ENCODE data around the gene CD53.
"Not testable (repeated sequence)": the region's sequence is repeated elsewhere in the genome, so short reads cannot be mapped to it uniquely, and the experiment has no call there.

CD53 gene, protein sequence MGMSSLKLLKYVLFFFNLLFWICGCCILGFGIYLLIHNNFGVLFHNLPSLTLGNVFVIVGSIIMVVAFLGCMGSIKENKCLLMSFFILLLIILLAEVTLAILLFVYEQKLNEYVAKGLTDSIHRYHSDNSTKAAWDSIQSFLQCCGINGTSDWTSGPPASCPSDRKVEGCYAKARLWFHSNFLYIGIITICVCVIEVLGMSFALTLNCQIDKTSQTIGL

DNA sequence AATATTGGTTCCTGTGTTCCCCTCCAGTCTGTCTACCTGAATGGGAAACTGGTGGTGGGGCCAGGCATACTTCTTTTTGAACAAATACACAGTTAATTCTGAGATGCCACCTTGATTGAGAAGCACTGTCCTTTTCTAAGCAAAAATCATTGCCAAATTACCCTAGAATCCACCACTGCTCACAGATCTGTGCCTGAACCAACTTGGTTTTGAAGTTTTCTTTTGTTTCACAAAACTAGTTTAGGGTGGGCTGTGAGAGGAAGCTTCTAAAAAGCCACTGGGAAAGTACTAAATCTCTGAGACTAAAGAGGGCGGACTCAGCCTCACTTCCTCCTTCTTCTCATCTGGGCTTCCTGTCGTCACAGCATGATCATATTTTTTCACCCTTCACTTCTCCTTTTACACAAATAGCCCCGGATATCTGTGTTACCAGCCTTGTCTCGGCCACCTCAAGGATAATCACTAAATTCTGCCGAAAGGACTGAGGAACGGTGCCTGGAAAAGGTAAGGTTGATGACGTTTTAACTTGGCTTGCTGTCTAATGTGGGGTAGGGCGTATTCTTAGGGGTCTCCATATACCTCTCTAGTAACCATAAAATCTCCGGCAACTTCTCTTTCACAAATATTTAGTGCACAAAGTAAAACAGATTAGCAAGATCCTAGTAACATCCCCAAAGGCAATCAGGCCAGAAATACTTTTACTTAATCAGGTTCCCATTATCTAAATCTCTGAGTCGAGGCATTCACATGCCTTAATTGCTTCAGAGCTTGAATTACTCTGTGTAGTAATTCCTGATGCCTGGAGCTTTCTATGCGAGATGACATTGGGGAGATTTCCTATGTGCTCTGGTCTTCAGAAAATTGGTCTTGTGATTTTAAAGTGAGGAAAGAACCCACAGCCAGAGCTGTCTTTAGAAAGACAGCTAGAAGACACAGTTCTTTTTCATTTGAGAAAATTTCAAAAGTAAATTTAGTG lies at the start of gene CD53:
Gene CD53, plus strand, starts transcription at position 404 of the 976 bp plus-strand sequence. CDS start 18,261 bp downstream, outside the sequence.
- H3K27me3 Mint-ChIP-seq: no peaks in the 10 kb centered on the region
- peaks cover 63% of the 10 kb centered on the region for H3K4me1 Mint-ChIP-seq
- H3K4me3 Mint-ChIP-seq: peak within 1 kb of the TSS; percentile 99
- H3K9me3 Mint-ChIP-seq: no peaks in the 10 kb centered on the region
- H3K36me3 Mint-ChIP-seq (ENCODE audit: insufficient read depth): peaks cover 27% of the 10 kb centered on the region
- ATAC-seq (replicated peaks; ENCODE audit: extremely low read depth, poor library complexity, severe bottlenecking): peak; percentile 72
- peak within 1 kb of the TSS; percentile 94 for H3K27ac Mint-ChIP-seq (ENCODE audit: low read depth)
- peak in 1 of 2 donors; percentile 60 for DNase-seq (ENCODE audit: low spot score in 2 of 2)

DNA sequence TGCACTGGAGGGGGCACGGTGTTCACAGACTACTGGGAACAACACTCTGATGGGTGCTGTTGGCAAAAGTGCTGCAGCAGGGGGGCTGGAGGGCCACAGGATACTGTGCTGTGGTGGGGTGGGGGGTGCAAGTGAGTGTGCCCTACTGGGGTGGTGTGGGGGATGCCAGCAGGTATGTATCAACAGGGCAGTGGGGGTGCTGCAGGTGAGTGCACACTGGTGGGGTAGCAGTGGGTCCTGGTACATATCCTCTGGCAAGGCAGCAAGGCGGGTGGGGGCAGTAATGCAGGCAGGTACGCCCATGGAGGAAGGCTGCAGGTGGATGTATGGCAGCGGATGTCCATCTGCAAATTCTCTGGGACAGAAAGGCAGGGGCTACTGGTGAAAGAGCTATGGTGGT lies 48.8 kb upstream of the CD53 start:
- Mint-ChIP-seq H3K36me3 (ENCODE audit: insufficient read depth) (no peaks in the 10 kb centered on the region), H3K9me3 (no peaks in the 10 kb centered on the region), H3K27ac (ENCODE audit: low read depth) (no peak overlapping the region), H3K27me3 (peaks cover 48% of the 10 kb centered on the region), H3K4me1 (no peaks in the 10 kb centered on the region), H3K4me3 (no peak overlapping the region)
- ATAC-seq (replicated peaks; ENCODE audit: extremely low read depth, poor library complexity, severe bottlenecking) (no peak), DNase-seq (ENCODE audit: low spot score in 2 of 2) (no peak)

DNA sequence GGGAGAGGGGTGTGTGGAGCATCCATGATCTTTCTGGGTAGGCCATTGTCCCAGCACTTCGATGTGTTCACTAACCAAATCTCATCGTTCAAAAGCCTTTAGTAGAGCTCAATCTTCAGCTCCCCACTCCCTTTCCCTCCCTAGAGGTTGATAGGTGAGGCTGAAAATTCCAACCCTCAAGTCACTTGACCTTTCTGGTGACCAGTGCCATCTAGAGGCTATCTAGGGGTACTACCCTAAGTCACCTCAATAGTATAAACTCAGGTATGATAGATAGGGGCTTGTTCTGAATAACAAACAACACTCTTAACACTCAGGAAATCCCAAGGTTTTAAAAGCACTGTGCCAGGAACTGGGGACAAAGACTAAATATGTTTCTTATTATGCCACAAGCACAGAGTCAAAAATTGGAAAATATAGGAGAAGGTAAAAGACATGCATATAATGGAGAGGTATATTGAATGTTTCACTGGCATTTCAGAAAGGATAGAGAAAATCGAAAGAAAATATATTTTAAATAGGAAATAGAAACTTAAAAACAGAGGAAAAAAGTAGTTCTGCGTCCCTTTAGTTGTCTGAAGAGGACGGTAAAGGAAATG lies 42.9 kb upstream of the CD53 start:
- ATAC-seq (replicated peaks; ENCODE audit: extremely low read depth, poor library complexity, severe bottlenecking): peak; percentile 43
- Mint-ChIP-seq H3K27ac (ENCODE audit: low read depth) (no peak overlapping the region), H3K4me3 (no peak overlapping the region), H3K27me3 (peaks cover 25% of the 10 kb centered on the region), H3K4me1 (peaks cover 9% of the 10 kb centered on the region), H3K9me3 (no peaks in the 10 kb centered on the region), H3K36me3 (ENCODE audit: insufficient read depth) (no peaks in the 10 kb centered on the region)
- peak in 1 of 2 donors; percentile 11 for DNase-seq (ENCODE audit: low spot score in 2 of 2)

DNA sequence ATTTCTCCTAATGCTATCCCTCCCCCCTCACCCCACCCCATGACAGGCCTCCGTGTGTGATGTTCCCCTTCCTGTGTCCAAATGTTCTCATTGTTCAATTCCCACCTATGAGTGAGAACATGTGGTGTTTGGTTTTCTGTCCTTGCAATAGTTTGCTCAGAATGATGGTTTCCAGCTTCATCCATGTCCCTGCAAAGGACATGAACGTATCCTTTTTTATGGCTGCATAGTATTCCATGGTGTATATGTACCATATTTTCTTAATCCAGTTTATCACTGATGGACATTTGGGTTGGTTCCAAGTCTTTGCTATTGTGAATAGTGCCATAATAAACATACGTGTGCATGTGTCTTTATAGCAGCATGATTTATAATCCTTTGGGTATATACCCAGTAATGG lies 39.2 kb upstream of the CD53 start:
- peaks cover 17% of the 10 kb centered on the region for H3K27me3 Mint-ChIP-seq
- ATAC-seq (replicated peaks; ENCODE audit: extremely low read depth, poor library complexity, severe bottlenecking); H3K9me3 Mint-ChIP-seq; H3K4me1 Mint-ChIP-seq; DNase-seq (ENCODE audit: low spot score in 2 of 2); H3K36me3 Mint-ChIP-seq (ENCODE audit: insufficient read depth); H3K4me3 Mint-ChIP-seq; H3K27ac Mint-ChIP-seq (ENCODE audit: low read depth): not testable (repeated sequence)

DNA sequence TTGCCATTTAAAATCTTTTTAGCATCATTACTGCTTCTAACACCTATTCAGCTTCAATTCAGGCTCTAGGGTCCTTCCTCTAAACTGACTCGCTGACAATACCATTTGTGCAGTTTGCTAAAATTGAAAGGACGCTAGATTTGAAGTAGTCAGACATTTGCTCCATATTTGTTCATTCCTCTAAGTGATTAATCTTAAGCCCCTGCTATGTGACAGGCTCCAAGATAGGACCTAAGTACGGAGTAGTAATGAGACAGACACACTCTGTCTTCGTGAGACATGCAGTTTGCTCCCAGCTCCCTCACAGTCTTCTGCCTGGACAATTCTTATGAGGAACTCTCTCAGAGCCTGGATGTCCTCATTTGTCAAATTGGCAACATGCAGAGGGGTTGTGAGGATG lies 26.1 kb upstream of the CD53 start:
- Mint-ChIP-seq H3K27me3 (no peaks in the 10 kb centered on the region), H3K36me3 (ENCODE audit: insufficient read depth) (no peaks in the 10 kb centered on the region), H3K4me1 (no peaks in the 10 kb centered on the region), H3K4me3 (no peak overlapping the region), H3K9me3 (no peaks in the 10 kb centered on the region), H3K27ac (ENCODE audit: low read depth) (no peak overlapping the region)
- DNase-seq (ENCODE audit: low spot score in 2 of 2) (no peak), ATAC-seq (replicated peaks; ENCODE audit: extremely low read depth, poor library complexity, severe bottlenecking) (no peak)

DNA sequence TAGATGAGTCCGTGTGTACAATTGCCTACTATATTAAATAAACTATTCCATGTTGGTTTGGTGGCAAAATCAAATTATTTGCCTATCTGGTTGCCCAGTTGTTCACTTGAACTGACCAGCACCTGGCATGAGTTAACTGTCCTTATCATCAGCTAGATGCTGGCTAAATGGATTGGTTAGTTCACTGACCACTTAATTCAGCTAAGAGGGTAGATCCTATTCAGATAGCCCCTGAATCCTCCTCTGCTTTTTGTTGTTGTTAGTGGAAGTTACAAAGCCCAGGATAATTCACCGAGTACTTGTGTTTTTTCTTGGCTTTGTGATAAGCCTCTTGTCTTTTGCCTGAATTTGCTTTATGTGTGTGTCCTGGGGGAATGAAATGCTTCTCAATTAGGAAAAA lies 22.8 kb upstream of the CD53 start:
- no peak overlapping the region for H3K27ac Mint-ChIP-seq (ENCODE audit: low read depth)
- no peaks in the 10 kb centered on the region for H3K9me3 Mint-ChIP-seq
- H3K4me1 Mint-ChIP-seq: peaks cover 6% of the 10 kb centered on the region
- no peaks in the 10 kb centered on the region for H3K36me3 Mint-ChIP-seq (ENCODE audit: insufficient read depth)
- peaks cover 18% of the 10 kb centered on the region for H3K27me3 Mint-ChIP-seq
- no peak overlapping the region for H3K4me3 Mint-ChIP-seq
- ATAC-seq (replicated peaks; ENCODE audit: extremely low read depth, poor library complexity, severe bottlenecking) (no peak), DNase-seq (ENCODE audit: low spot score in 2 of 2) (no peak)

DNA sequence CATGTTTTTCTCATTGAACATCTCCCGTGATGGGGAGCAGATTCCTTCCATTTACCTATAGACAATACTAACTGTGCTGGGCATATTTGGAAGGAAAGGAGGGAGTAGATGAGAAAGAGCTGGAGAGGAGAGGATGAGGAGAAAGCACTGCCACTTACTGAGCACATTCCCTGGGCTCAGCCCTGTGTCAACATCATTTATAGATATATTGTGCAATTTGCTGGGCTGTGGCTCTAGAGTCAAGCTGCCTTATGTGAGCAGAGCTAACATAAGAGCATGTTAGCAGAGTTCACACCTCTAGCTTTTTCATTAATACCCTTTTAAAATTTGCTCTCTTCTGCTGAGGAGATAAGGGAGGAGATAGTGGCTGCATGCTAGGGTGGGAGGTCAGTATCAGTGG lies 22.3 kb upstream of the CD53 start:
- no peak for DNase-seq (ENCODE audit: low spot score in 2 of 2)
- no peak for ATAC-seq (replicated peaks; ENCODE audit: extremely low read depth, poor library complexity, severe bottlenecking)
- Mint-ChIP-seq H3K9me3 (no peaks in the 10 kb centered on the region), H3K27me3 (peaks cover 23% of the 10 kb centered on the region), H3K36me3 (ENCODE audit: insufficient read depth) (no peaks in the 10 kb centered on the region), H3K27ac (ENCODE audit: low read depth) (no peak overlapping the region), H3K4me3 (no peak overlapping the region), H3K4me1 (peaks cover 6% of the 10 kb centered on the region)

DNA sequence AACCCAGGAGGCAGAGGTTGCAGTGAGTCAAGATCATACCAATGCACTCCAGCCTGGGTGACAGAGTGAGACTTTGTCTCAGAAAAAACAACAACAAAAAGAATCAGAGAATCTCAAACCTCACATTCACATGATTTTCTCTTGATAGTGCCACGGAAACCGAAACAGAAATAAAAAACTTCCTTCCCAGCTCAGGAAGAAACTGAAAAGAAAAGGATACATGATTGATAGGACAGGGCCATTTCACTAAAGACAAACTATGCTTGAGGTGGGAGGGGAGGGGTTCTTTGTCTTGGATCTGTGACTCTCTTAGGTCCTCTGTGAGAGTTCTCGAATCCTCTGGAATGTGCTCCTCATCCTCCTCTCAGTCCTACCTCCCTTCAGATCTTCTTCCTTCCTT lies 19.8 kb upstream of the CD53 start:
- Mint-ChIP-seq H3K27me3 (peaks cover 24% of the 10 kb centered on the region), H3K4me1 (peaks cover 6% of the 10 kb centered on the region), H3K9me3 (no peaks in the 10 kb centered on the region), H3K36me3 (ENCODE audit: insufficient read depth) (no peaks in the 10 kb centered on the region), H3K4me3 (no peak overlapping the region), H3K27ac (ENCODE audit: low read depth) (no peak overlapping the region)
- DNase-seq (ENCODE audit: low spot score in 2 of 2) (no peak), ATAC-seq (replicated peaks; ENCODE audit: extremely low read depth, poor library complexity, severe bottlenecking) (no peak)

DNA sequence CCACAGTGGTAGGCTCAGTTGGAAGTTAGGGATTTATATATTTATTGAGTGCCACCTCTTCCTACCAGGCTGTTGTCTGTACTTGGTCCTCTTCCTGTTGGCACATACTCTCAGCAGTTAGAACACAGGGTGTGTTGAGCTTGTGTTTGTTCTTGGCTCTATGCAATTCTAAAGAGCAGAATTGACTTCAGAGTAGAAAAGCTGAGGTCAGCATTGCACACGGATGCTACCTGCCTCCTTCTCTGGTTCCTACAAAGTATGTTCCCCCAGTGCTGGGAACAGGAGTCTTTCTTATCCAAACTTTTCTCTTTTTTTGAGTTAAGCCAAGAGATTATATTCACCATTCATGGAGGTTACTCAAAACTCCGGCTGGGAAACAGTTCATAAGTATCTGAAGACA lies 16.5 kb upstream of the CD53 start:
- peaks cover 24% of the 10 kb centered on the region for H3K27me3 Mint-ChIP-seq
- H3K4me3 Mint-ChIP-seq: no peak overlapping the region
- DNase-seq (ENCODE audit: low spot score in 2 of 2): no peak
- no peak for ATAC-seq (replicated peaks; ENCODE audit: extremely low read depth, poor library complexity, severe bottlenecking)
- H3K36me3 Mint-ChIP-seq (ENCODE audit: insufficient read depth): peaks cover 2% of the 10 kb centered on the region
- H3K27ac Mint-ChIP-seq (ENCODE audit: low read depth): no peak overlapping the region
- no peaks in the 10 kb centered on the region for H3K9me3 Mint-ChIP-seq
- peaks cover 6% of the 10 kb centered on the region for H3K4me1 Mint-ChIP-seq

DNA sequence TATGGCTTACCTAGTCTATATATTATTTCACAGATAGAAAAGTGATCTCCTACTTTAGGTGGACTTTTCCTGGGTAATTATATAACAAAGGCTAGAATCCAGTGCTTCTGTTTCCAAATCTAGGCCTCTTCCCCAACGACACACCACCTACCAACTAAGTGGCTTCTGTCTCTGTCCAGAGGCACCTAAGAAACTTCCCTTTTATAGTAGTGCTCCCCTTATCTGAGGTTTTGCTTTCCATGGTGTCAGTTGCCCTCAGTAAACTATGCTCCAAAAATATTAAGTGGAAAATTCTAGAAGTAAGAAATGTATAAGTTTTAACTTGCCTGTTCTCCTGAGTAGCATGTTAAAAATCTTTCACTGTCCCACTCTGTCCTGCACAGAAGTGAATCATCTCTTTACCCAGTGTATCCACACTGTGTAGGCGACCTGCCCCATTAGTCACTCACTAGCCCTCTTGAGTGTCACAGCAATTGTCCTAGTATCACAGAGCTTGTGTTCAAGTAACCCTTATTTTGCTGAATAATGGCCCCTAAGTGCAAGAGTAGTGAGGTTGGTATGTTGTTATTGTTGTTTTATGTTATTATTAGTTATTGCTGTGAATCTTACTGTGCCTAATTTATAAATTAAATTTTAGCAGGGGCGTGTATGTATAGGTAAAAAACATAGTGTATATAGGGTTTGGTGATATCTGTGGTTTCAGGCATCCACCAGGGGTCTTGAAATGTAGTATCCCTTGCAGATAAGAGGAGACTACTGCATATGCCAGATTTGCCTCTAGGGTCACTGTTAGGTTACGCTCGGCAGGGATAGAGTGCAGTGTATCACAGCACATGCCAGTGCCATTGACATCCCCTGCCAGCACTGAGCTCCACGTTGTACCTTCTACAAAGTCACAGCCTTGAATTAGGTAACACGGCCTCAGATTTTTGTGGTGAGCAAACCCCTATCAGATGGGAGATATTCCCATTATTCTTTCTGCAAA lies 14.7 kb upstream of the CD53 start:
- Mint-ChIP-seq H3K9me3 (no peaks in the 10 kb centered on the region), H3K4me1 (peaks cover 6% of the 10 kb centered on the region), H3K27ac (ENCODE audit: low read depth) (no peak overlapping the region), H3K4me3 (no peak overlapping the region), H3K36me3 (ENCODE audit: insufficient read depth) (peaks cover 2% of the 10 kb centered on the region), H3K27me3 (peaks cover 24% of the 10 kb centered on the region)
- DNase-seq (ENCODE audit: low spot score in 2 of 2) (no peak), ATAC-seq (replicated peaks; ENCODE audit: extremely low read depth, poor library complexity, severe bottlenecking) (no peak)

DNA sequence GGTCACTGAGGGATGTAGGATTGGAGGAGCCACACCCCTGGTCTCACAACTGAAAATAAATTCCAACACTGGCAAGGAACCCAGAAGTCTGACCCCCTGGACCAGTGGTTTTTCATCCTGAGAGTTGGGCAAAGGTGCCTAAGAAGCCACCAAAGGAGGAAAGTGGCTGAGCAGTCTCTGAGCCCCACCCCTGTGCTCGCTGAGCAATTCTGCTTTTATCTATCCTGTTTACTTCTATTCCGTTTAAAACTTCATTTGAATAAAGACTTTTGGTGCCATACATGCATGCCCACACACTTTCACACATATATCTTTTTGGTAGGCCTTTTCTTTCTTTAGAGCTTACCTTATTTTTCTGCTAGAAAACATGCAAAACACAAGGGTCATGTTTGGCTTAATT lies 13.9 kb upstream of the CD53 start:
- H3K27ac Mint-ChIP-seq (ENCODE audit: low read depth): no peak overlapping the region
- H3K4me1 Mint-ChIP-seq: peaks cover 6% of the 10 kb centered on the region
- peaks cover 16% of the 10 kb centered on the region for H3K27me3 Mint-ChIP-seq
- no peak for ATAC-seq (replicated peaks; ENCODE audit: extremely low read depth, poor library complexity, severe bottlenecking)
- no peaks in the 10 kb centered on the region for H3K9me3 Mint-ChIP-seq
- DNase-seq (ENCODE audit: low spot score in 2 of 2): no peak
- H3K36me3 Mint-ChIP-seq (ENCODE audit: insufficient read depth): peaks cover 2% of the 10 kb centered on the region
- H3K4me3 Mint-ChIP-seq: no peak overlapping the region

DNA sequence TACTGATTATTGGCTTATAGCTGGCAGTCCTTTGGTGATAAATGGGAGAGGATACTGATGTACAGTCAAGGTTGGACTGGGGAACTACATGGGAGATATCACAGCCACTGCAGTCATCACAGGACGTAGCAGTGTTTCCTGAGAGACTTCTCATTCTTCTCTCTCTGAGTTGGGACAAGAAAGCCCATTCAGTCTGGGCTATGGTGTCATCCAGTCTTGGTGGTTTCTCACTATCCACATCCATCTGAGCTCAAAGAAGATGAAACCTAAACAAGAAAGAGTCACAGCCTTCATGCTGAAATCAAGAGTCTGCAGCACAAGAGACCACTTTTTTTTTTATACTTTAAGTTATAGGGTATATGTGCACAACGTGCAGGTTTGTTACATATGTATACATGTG lies 12.8 kb upstream of the CD53 start:
- Mint-ChIP-seq H3K4me1 (no peaks in the 10 kb centered on the region), H3K27me3 (peaks cover 5% of the 10 kb centered on the region), H3K27ac (ENCODE audit: low read depth) (no peak overlapping the region), H3K9me3 (peaks cover 8% of the 10 kb centered on the region), H3K4me3 (no peak overlapping the region), H3K36me3 (ENCODE audit: insufficient read depth) (peaks cover 2% of the 10 kb centered on the region)
- ATAC-seq (replicated peaks; ENCODE audit: extremely low read depth, poor library complexity, severe bottlenecking): no peak
- no peak for DNase-seq (ENCODE audit: low spot score in 2 of 2)

All from central memory CD8-positive, alpha-beta T cell (primary cell).